Stimulated activated naive CD8-positive, alpha-beta T cell treated with anti-CD3 and anti-CD28 coated beads, Interleukin-15, Interleukin-2, amounts not matched to agents 100 ng/mL and 50 ng/mL, for 24 hours (primary cell): Measurements from ENCODE around the gene ZNF227.
"Not testable (repeated sequence)": the region's sequence is repeated elsewhere in the genome, so short reads cannot be mapped to it uniquely, and the experiment has no call there.

Experiments used
- H3K27ac Mint-ChIP-seq: one replicate; pipeline ENCODE4 v1.8.0; 2021; ENCODE audit warnings: mild to moderate bottlenecking, mixed read lengths
- H3K27me3 Mint-ChIP-seq: one replicate; pipeline ENCODE4 v1.8.0; 2021; ENCODE audit warnings: mixed read lengths
- H3K36me3 Mint-ChIP-seq: one replicate; pipeline ENCODE4 v1.8.0; 2021; ENCODE audit warnings: low read depth, mixed read lengths
- H3K4me1 Mint-ChIP-seq: one replicate; pipeline ENCODE4 v1.8.0; 2021; ENCODE audit warnings: low read depth, mixed read lengths
- H3K4me3 Mint-ChIP-seq: one replicate; pipeline ENCODE4 v1.8.0; 2021; ENCODE audit warnings: mild to moderate bottlenecking, mixed read lengths
- H3K9me3 Mint-ChIP-seq: one replicate; pipeline ENCODE4 v1.8.0; 2021; ENCODE audit warnings: mixed read lengths

ZNF227 gene

GRCh38 chr19:44212250-44212865 lies at the start of gene ZNF227:
TSS of gene ZNF227 (plus strand) at chr19:44212532. CDS start at chr19:44217793, 5,261 bp downstream.
- Mint-ChIP-seq H3K27me3 (no peaks in the 10 kb centered on the region), H3K4me1 (peaks cover 32% of the 10 kb centered on the region), H3K4me3 (peak within 1 kb of the TSS; percentile 88), H3K36me3 (peaks cover 43% of the 10 kb centered on the region), H3K27ac (peak within 1 kb of the TSS; percentile 91), H3K9me3 (peaks cover 26% of the 10 kb centered on the region)

DNA sequence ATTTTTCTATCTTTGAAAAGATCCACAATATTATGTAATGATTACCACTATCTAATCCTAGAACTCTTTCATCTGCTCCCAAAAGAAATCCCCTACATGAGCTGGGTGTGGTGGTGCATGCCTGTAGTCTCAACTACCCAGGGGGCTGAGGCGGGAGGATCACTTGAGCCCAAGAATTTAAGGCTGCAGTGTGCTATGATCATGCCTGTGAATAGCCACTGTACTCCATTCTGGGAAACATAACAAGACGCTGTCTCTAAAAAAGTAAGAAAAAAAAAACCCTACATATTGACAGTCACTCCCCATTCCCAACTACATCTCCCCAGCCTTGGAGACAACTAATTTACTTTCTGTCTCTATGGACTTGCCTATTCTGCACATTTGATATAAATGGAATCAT lies 48.5 kb upstream of the ZNF227 start:
- peaks cover 58% of the 10 kb centered on the region for H3K36me3 Mint-ChIP-seq
- H3K9me3 Mint-ChIP-seq, result peaks cover 40% of the 10 kb centered on the region
- peaks cover 42% of the 10 kb centered on the region for H3K4me1 Mint-ChIP-seq
- H3K27me3 Mint-ChIP-seq, result no peaks in the 10 kb centered on the region
- H3K27ac Mint-ChIP-seq, result no peak overlapping the region
- H3K4me3 Mint-ChIP-seq, result no peak overlapping the region

DNA sequence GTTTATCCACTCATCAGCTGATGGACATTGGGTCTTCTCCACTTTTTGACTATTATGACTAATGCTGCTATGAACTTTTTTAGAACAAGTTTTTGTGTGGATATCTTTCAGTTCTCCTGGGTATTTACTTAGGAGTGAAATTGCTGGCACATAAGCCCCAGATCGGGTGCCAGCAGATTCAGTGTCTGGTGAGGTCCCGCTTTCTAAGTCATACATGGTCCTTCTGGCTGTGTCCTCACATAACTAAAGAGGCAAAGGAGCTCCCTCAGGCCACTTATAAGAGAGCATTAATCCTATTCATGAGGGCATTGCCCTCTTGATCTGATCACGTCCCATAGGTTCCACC lies 48.0 kb upstream of the ZNF227 start:
- H3K4me3 Mint-ChIP-seq, result peak overlapping the region; percentile 94
- no peaks in the 10 kb centered on the region for H3K27me3 Mint-ChIP-seq
- H3K4me1 Mint-ChIP-seq, result peaks cover 42% of the 10 kb centered on the region
- H3K27ac Mint-ChIP-seq, result peak overlapping the region; percentile 96
- H3K36me3 Mint-ChIP-seq, result peaks cover 59% of the 10 kb centered on the region
- H3K9me3 Mint-ChIP-seq, result peaks cover 43% of the 10 kb centered on the region

- H3K36me3 Mint-ChIP-seq, result peaks cover 61% of the 10 kb centered on the region
- no peaks in the 10 kb centered on the region for H3K27me3 Mint-ChIP-seq
- peaks cover 44% of the 10 kb centered on the region for H3K9me3 Mint-ChIP-seq
- H3K4me3 Mint-ChIP-seq, result peak within 1 kb of the TSS; percentile 94
- H3K27ac Mint-ChIP-seq, result peak within 1 kb of the TSS; percentile 96
- H3K4me1 Mint-ChIP-seq, result peaks cover 42% of the 10 kb centered on the region
Measured at GRCh38 chr19:44164673-44165512, 47.4 kb upstream of the ZNF227 start, which contains the start of gene ZNF226. TSS of gene ZNF226 (plus strand) at chr19:44165100. CDS start at chr19:44170081, 4,981 bp downstream.

- not testable (repeated sequence) for H3K27ac Mint-ChIP-seq, H3K27me3 Mint-ChIP-seq, H3K4me3 Mint-ChIP-seq
- peaks cover 50% of the 10 kb centered on the region for H3K9me3 Mint-ChIP-seq
- peaks cover 89% of the 10 kb centered on the region for H3K36me3 Mint-ChIP-seq
- H3K4me1 Mint-ChIP-seq, result peaks cover 25% of the 10 kb centered on the region
Measured at GRCh38 chr19:44170660-44171059, 41.7 kb upstream of the ZNF227 start.

- Mint-ChIP-seq H3K27me3 (no peaks in the 10 kb centered on the region), H3K4me3 (no peak overlapping the region), H3K4me1 (no peaks in the 10 kb centered on the region), H3K27ac (no peak overlapping the region), H3K9me3 (peaks cover 70% of the 10 kb centered on the region), H3K36me3 (peaks cover 71% of the 10 kb centered on the region)
Measured at GRCh38 chr19:44176590-44176989, 35.7 kb upstream of the ZNF227 start.

GRCh38 chr19:44180968-44181367 lies 31.4 kb upstream of the ZNF227 start:
- Mint-ChIP-seq H3K36me3 (peaks cover 32% of the 10 kb centered on the region), H3K27me3 (no peaks in the 10 kb centered on the region), H3K4me3 (no peak overlapping the region), H3K4me1 (no peaks in the 10 kb centered on the region), H3K27ac (no peak overlapping the region), H3K9me3 (peaks cover 79% of the 10 kb centered on the region)

- H3K27ac Mint-ChIP-seq, result no peak overlapping the region
- no peaks in the 10 kb centered on the region for H3K27me3 Mint-ChIP-seq
- H3K4me3 Mint-ChIP-seq, result no peak overlapping the region
- no peaks in the 10 kb centered on the region for H3K4me1 Mint-ChIP-seq
- peaks cover 72% of the 10 kb centered on the region for H3K9me3 Mint-ChIP-seq
- peaks cover 20% of the 10 kb centered on the region for H3K36me3 Mint-ChIP-seq
Measured at GRCh38 chr19:44182145-44182544, 30.2 kb upstream of the ZNF227 start.

DNA sequence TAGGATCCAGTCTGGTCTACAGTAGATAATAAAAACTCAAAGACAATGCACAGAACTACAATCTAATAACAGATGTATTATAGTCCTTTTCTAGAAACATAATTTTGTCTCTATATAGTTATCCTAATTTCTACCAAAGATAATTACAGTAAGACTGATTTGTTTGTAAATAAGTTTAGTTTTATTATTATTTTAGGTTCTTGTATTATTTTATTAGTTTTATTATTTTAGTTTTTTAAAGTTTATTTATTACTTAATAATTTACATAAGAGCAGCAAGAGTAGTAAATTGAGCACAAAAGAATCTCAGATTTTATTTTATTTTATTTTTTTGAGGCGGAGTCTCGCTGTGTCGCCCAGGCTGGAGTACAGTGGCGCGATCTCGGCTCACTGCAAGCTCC lies 22.3 kb upstream of the ZNF227 start:
- Mint-ChIP-seq H3K4me1 (no peaks in the 10 kb centered on the region), H3K4me3 (no peak overlapping the region), H3K36me3 (peaks cover 31% of the 10 kb centered on the region), H3K9me3 (peaks cover 57% of the 10 kb centered on the region), H3K27ac (no peak overlapping the region), H3K27me3 (peaks cover 12% of the 10 kb centered on the region)

DNA sequence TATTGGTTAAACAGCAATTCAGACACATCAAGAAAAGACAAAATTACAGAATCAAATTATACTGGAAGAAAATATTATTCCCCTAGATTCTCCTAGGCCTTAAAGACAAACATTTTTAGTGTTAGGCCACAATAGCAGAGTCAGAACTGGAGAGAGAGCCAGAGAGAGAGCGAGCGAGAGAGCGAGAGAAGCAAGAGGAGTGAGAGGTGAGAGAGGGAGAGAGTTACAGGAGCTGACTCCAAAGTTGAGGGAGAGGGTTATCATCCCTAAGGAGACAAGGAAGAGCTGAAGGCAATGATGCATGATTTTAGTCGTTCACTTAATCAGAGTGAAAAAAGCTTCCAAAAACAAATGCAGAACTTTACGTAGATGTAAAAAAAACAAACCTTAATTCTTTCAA lies 20.2 kb upstream of the ZNF227 start:
- H3K4me1 Mint-ChIP-seq, result no peaks in the 10 kb centered on the region
- H3K4me3 Mint-ChIP-seq, result no peak overlapping the region
- no peak overlapping the region for H3K27ac Mint-ChIP-seq
- H3K27me3 Mint-ChIP-seq, result peaks cover 17% of the 10 kb centered on the region
- H3K36me3 Mint-ChIP-seq, result peaks cover 39% of the 10 kb centered on the region
- H3K9me3 Mint-ChIP-seq, result peaks cover 56% of the 10 kb centered on the region

DNA sequence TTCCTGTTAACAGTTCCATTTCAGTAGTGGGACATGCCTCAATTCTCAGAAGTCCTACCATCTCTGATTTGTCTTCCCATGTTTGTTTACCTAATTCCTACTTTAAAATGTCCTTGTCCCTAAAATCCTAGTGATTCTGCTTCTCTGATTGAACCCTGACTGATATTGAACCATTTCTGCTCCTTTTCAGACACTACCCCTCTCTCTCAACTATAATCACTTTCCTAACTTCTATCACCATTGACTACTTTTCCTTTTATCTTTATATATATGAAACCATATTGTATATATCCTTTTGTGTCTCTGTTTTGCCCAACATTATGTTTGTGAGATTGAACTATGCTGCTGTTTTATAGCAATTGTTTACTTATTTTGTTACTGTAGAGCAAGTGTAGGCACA lies 15.6 kb upstream of the ZNF227 start:
- H3K36me3 Mint-ChIP-seq, result peaks cover 22% of the 10 kb centered on the region
- no peak overlapping the region for H3K4me3 Mint-ChIP-seq
- H3K27ac Mint-ChIP-seq, result no peak overlapping the region
- H3K9me3 Mint-ChIP-seq, result peaks cover 36% of the 10 kb centered on the region
- no peaks in the 10 kb centered on the region for H3K4me1 Mint-ChIP-seq
- peaks cover 14% of the 10 kb centered on the region for H3K27me3 Mint-ChIP-seq

GRCh38 chr19:44202470-44202869 lies 9.9 kb upstream of the ZNF227 start:
- Mint-ChIP-seq H3K9me3 (peaks cover 26% of the 10 kb centered on the region), H3K36me3 (peaks cover 23% of the 10 kb centered on the region), H3K27ac (no peak overlapping the region), H3K4me1 (peaks cover 5% of the 10 kb centered on the region), H3K27me3 (peaks cover 18% of the 10 kb centered on the region), H3K4me3 (no peak overlapping the region)

DNA sequence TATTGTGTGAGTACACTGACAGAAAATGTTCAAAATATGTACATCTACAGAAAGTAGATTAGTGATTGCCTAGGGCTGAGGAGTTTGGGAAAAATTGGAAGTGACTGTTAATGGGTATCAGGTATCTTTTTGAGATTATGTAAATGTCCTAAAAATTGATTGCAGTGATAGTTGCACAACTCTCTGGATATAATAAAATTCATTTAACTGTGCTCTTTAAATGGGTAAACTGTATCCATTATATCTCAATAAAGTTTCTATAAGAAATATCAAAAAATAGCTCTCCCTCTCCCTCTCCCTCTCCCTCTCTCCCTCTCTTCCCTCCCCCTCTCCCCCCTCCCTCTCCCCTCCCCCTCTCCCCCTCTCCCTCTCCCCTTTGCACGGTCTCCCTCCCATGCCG lies 9.4 kb upstream of the ZNF227 start:
- Mint-ChIP-seq H3K27ac (no peak overlapping the region), H3K9me3 (peaks cover 27% of the 10 kb centered on the region), H3K36me3 (peaks cover 27% of the 10 kb centered on the region), H3K4me1 (peaks cover 10% of the 10 kb centered on the region), H3K27me3 (peaks cover 18% of the 10 kb centered on the region), H3K4me3 (no peak overlapping the region)

- not testable (repeated sequence) for H3K27ac Mint-ChIP-seq, H3K4me3 Mint-ChIP-seq, H3K4me1 Mint-ChIP-seq
- Mint-ChIP-seq H3K9me3 (peaks cover 34% of the 10 kb centered on the region), H3K27me3 (peaks cover 18% of the 10 kb centered on the region), H3K36me3 (peaks cover 30% of the 10 kb centered on the region)
Measured at GRCh38 chr19:44203877-44204276, 8.5 kb upstream of the ZNF227 start.

DNA sequence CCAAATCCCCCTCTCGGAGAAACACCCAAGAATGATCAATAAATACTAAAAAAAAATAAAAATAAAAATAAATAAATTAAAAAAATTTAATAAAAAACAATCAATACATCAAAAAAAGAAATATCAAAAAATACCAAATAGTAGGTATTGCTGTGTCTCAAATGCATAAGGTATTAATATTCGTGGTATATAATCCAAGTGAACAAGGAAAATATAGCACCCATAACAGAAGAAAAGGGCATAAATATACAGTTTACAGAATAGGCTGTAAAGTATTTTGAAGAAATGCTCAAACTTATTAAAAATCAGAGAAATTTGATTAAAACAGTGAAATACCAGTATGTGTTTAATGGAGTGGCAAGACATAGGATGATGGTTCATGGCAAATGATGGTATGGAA lies 7.6 kb upstream of the ZNF227 start:
- Mint-ChIP-seq H3K27me3 (peaks cover 18% of the 10 kb centered on the region), H3K27ac (no peak overlapping the region), H3K4me3 (no peak overlapping the region), H3K36me3 (peaks cover 30% of the 10 kb centered on the region), H3K9me3 (peaks cover 39% of the 10 kb centered on the region), H3K4me1 (peaks cover 10% of the 10 kb centered on the region)
